Neural cell (in vitro differentiated cells): Measurements from ENCODE around the gene COA7. TPM values are rescaled to one million over a fixed set of nuclear protein-coding genes. Genes with fewer than 3 reads are reported as not detected.

ENCODE experiments used
- H2AFZ ChIP-seq: fragments of 200-600, 300-800 bp; sonication (generic), shearing (Covaris generic); 2 replicates; pipeline ENCODE4 v1.6.0; 2014; ENCODE audit warnings: low read depth, mild to moderate bottlenecking, antibody characterized with exemption, low read length, moderate library complexity
- H3F3A ChIP-seq: fragments of 200-600 bp; shearing (Covaris generic); 2 replicates; pipeline ENCODE4 v1.6.1; 2016; ENCODE audit warnings: mild to moderate bottlenecking, moderate library complexity, mixed read lengths, antibody characterized with exemption, low read length; ENCODE audit not compliant: insufficient read depth, poor library complexity, severe bottlenecking
- H3K27ac ChIP-seq: fragments of 200-600, 300-800 bp; sonication (generic), shearing (Covaris generic); 2 replicates; pipeline ENCODE4 v1.5.1; 2014; ENCODE audit warnings: mild to moderate bottlenecking, low read length, moderate library complexity
- H3K27me3 ChIP-seq: fragments of 300-800, 200-600 bp; sonication (generic), shearing (Covaris generic); 2 replicates; pipeline ENCODE4 v1.6.0; 2014; ENCODE audit warnings: mild to moderate bottlenecking, low read depth, low read length, moderate library complexity; ENCODE audit not compliant: insufficient read depth
- H3K36me3 ChIP-seq: fragments of 300-800, 200-600 bp; sonication (generic), shearing (Covaris generic); 2 replicates; pipeline ENCODE4 v1.5.1; 2014; ENCODE audit warnings: mild to moderate bottlenecking, antibody characterized with exemption, low read length, moderate library complexity; ENCODE audit not compliant: insufficient read depth
- H3K4me2 ChIP-seq: fragments of 300-800, 200-600 bp; sonication (generic), shearing (Covaris generic); 2 replicates; pipeline ENCODE4 v1.6.0; 2014; ENCODE audit warnings: mild to moderate bottlenecking, low read length
- H3K4me3 ChIP-seq: fragments of 300-800, 200-600 bp; sonication (generic), shearing (Covaris generic); 2 replicates; pipeline ENCODE4 v1.5.1; 2014; ENCODE audit warnings: mild to moderate bottlenecking, low read length, moderate library complexity
- H3K79me2 ChIP-seq: fragments of 200-600 bp; shearing (Covaris generic); replicated peaks from 2 replicates; pipeline ENCODE4 v1.6.0; 2014; ENCODE audit warnings: mild to moderate bottlenecking, low read length, moderate library complexity; ENCODE audit not compliant: insufficient read depth
- H3K9ac ChIP-seq: fragments of 300-800, 200-600 bp; sonication (generic), shearing (Covaris generic); 2 replicates; pipeline ENCODE4 v1.6.1; 2016; ENCODE audit warnings: mild to moderate bottlenecking, low read length, mixed read lengths
- H3K9me2 ChIP-seq: fragments of 200-600 bp; shearing (Covaris generic); 2 replicates; pipeline ENCODE4 v1.6.1; 2016; ENCODE audit warnings: mild to moderate bottlenecking, low read length, mixed read lengths; ENCODE audit not compliant: insufficient read depth
- H3K9me3 ChIP-seq: fragments of 200-600, 300-800 bp; sonication (generic), shearing (Covaris generic); 2 replicates; pipeline ENCODE4 v1.6.1; 2016; ENCODE audit warnings: mild to moderate bottlenecking, mixed run types, low read length, moderate library complexity, mixed read lengths
- H4K20me1 ChIP-seq: fragments of 200-600 bp; shearing (Covaris generic); 2 replicates; pipeline ENCODE4 v1.6.1; 2016; ENCODE audit warnings: mild to moderate bottlenecking, mixed run types; ENCODE audit not compliant: insufficient read depth
- CTCF ChIP-seq: fragments of 450-650 bp; IDR thresholded peaks from 2 replicates; pipeline ENCODE4 v1.5.1; 2014; ENCODE audit warnings: antibody characterized with exemption, mild to moderate bottlenecking, moderate library complexity; ENCODE audit not compliant: poor library complexity, severe bottlenecking
- EP300 ChIP-seq: fragments of 450-650 bp; conservative IDR thresholded peaks from 2 replicates; pipeline ENCODE4 v1.6.1; 2014; ENCODE audit warnings: antibody characterized with exemption, mild to moderate bottlenecking, moderate library complexity; ENCODE audit not compliant: poor library complexity, severe bottlenecking
- EZH2 ChIP-seq: fragments of 200-600, 300-800 bp; shearing (Covaris generic), sonication (generic); IDR thresholded peaks from 2 replicates; pipeline ENCODE4 v1.6.1; 2014; ENCODE audit warnings: antibody characterized with exemption, low read length, borderline replicate concordance, mild to moderate bottlenecking; ENCODE audit not compliant: insufficient read depth, poor library complexity, severe bottlenecking
- MXI1 ChIP-seq: fragments of 450-650 bp; conservative IDR thresholded peaks from 2 replicates; pipeline ENCODE4 v1.6.1; 2014; ENCODE audit warnings: antibody characterized with exemption, mild to moderate bottlenecking; ENCODE audit not compliant: poor library complexity, severe bottlenecking
- POLR2AphosphoS5 ChIP-seq: IDR thresholded peaks from 2 replicates; pipeline ENCODE4 v1.6.1; 2012
- RAD21 ChIP-seq: fragments of 450-650 bp; conservative IDR thresholded peaks from 2 replicates; pipeline ENCODE4 v1.6.1; 2014; ENCODE audit warnings: antibody characterized with exemption, mild to moderate bottlenecking, moderate library complexity
- REST ChIP-seq: IDR thresholded peaks from 2 replicates; pipeline ENCODE4 v1.6.1; 2012; ENCODE audit warnings: borderline replicate concordance
- SMC3 ChIP-seq: fragments of 450-650 bp; conservative IDR thresholded peaks from 2 replicates; pipeline ENCODE4 v1.6.1; 2014; ENCODE audit warnings: antibody characterized with exemption, mild to moderate bottlenecking, moderate library complexity; ENCODE audit not compliant: poor library complexity
- TAF1 ChIP-seq: IDR thresholded peaks from 2 replicates; pipeline ENCODE4 v1.6.1; 2012; ENCODE audit warnings: low read depth
- polyA plus RNA-seq: library from polyadenylated mRNA; depleted of rRNA; stranded (reverse); fragments of >200 nt; gene quantifications from 2 replicates; pipeline ENCODE4 v1.2.3, GENCODE V29; 2014

COA7 gene
- polyA plus RNA-seq, 1 donor from 2014 or later = 11.6 TPM

GRCh38 chr1:52665006-52665941, 32.9 kb downstream of the COA7 start:
- Histone ChIP-seq H2AFZ (no peak overlapping the region), H3F3A (peaks cover 10% of the 10 kb centered on the region)

GRCh38 chr1:52663716-52664115, 34.4 kb downstream of the COA7 start:
- no peaks in the 10 kb centered on the region for H4K20me1 ChIP-seq
- H3K36me3 ChIP-seq = no peaks in the 10 kb centered on the region
- TF ChIP-seq CTCF (no peak), TAF1 (no peak), SMC3 (no peak), EP300 (no peak), POLR2AphosphoS5 (no peak), EZH2 (no peak), RAD21 (no peak), REST (no peak), MXI1 (no peak)
- H3K27ac ChIP-seq = peak overlapping the region; percentile 98
- H3K9me3 ChIP-seq = no peaks in the 10 kb centered on the region
- H3F3A ChIP-seq = peaks cover 15% of the 10 kb centered on the region
- no peaks in the 10 kb centered on the region for H3K9me2 ChIP-seq
- H3K27me3 ChIP-seq = no peaks in the 10 kb centered on the region
- no peak overlapping the region for H3K4me2 ChIP-seq
- no peaks in the 10 kb centered on the region for H3K79me2 ChIP-seq
- peak overlapping the region; percentile 77 for H3K9ac ChIP-seq
- no peak overlapping the region for H2AFZ ChIP-seq
- peak overlapping the region; percentile 55 for H3K4me3 ChIP-seq

More at GRCh38 chr1:52665006-52665941, 32.9 kb downstream of the COA7 start:
- no peak overlapping the region for H3K9ac ChIP-seq
- H3K4me2 ChIP-seq = no peak overlapping the region
- H4K20me1 ChIP-seq = no peaks in the 10 kb centered on the region
- H3K27ac ChIP-seq = peak overlapping the region; percentile 59
- H3K79me2 ChIP-seq = no peaks in the 10 kb centered on the region
- no peaks in the 10 kb centered on the region for H3K27me3 ChIP-seq
- H3K4me3 ChIP-seq = no peak overlapping the region
- H3K36me3 ChIP-seq = no peaks in the 10 kb centered on the region
- no peaks in the 10 kb centered on the region for H3K9me3 ChIP-seq
- TF ChIP-seq EZH2 (no peak), MXI1 (no peak), CTCF (no peak), POLR2AphosphoS5 (no peak), EP300 (no peak)
- no peaks in the 10 kb centered on the region for H3K9me2 ChIP-seq
